Measurements from ENCODE around the gene PTPA. TPM values are rescaled to one million over a fixed set of nuclear protein-coding genes. Genes with fewer than 3 reads are reported as not detected.

PTPA gene
- total and polyA plus RNA-seq, 9 of the 15 experiments (the other 6 are each of a cell fraction or from before 2014, with no cell fraction given), result 1.7 to 121 (median 72.6) TPM

GRCh38 chr9:129075996-129076639, 35.1 kb upstream of the PTPA start:
- ChIA-PET CTCF (ENCODE audit: low intra/inter-chr PET ratio) (no interaction called here), POLR2A (interaction anchor here (0.6 to 0.7 kb wide), 2 partner anchors 8 to 958 kb away, joined by 3 read pairs; no protein-coding TSS in a partner anchor)
- H3K27ac ChIP-seq (ENCODE audit: extremely low read depth, low read depth, low read length), result no peak overlapping the region
- DNase-seq (ENCODE audit: extremely low read depth in 1 of 4, low spot score in 3 of 4) (no peak), FAIRE-seq (no peak), ATAC-seq (no peak)
- TF ChIP-seq E2F6 (IDR thresholded peaks at IDR 0.05; ENCODE audit: borderline replicate concordance in 1 of 2, extremely low read depth in 1 of 2, insufficient read depth in 1 of 2, insufficient read length in 1 of 2, low read depth in 1 of 2, low read length in 1 of 2, poor library complexity in 1 of 2, severe bottlenecking in 1 of 2) (no peak), JUN (IDR thresholded peaks at IDR 0.05; ENCODE audit: borderline replicate concordance, low read depth, low read length) (no peak), JUN (CRISPR knock-in tag; IDR thresholded peaks at IDR 0.05; ENCODE audit: borderline replicate concordance) (0 out of 2 replicates have a peak, but pooled peaks have one; percentile 32), MAX (CRISPR knock-in tag; IDR thresholded peaks at IDR 0.05) (0 out of 2 replicates have a peak, but pooled peaks have one; percentile 13)
- WGBS (ENCODE audit: insufficient coverage, low coverage, missing lambda C conversion rate), result 79% methylated on average over 15 of the region's 16 CpGs
- peaks cover 10% of the 10 kb centered on the region; the same call in 2 of the 3 replicates for H3K36me3 ChIP-seq (ENCODE audit: control insufficient read depth, insufficient read depth, low read length)
- in situ Hi-C loops (cut with MboI), result no loop called here
- H3K9ac ChIP-seq (ENCODE audit: insufficient read depth in 1 of 2, low read depth in 2 of 2, low read length in 2 of 2), result peak overlapping the region in 1 of 2 experiments; percentile 23; a peak in 2 of 4 replicates
- no peak overlapping the region for H2AFZ ChIP-seq (ENCODE audit: low read depth, low read length)
- H3K9me3 ChIP-seq (replicated peaks; ENCODE audit: control insufficient read depth, insufficient read depth, low read depth, low read length), result no peaks in the 10 kb centered on the region
- H3K4me2 ChIP-seq (ENCODE audit: insufficient read depth, low read length), result no peak overlapping the region
- BruUV-seq (replicated peaks), result no TSS peak
- no peaks in the 10 kb centered on the region for H4K20me1 ChIP-seq (replicated peaks; ENCODE audit: control insufficient read depth, insufficient read depth, low read length)
- peaks cover 12 to 45% of the 10 kb centered on the region in 2 experiments; a peak in 4 of 5 replicates for H3K4me1 ChIP-seq (replicated peaks in 1 of 2; ENCODE audit: control insufficient read depth in 2 of 2, insufficient read depth in 2 of 2, low read length in 2 of 2)
- no peaks in the 10 kb centered on the region for H3K27me3 ChIP-seq (ENCODE audit: control insufficient read depth in 2 of 2, insufficient read depth in 2 of 2, low read length in 2 of 2)
- H3K9me1 ChIP-seq (ENCODE audit: control insufficient read depth, insufficient read depth, low read length), result no peaks in the 10 kb centered on the region
- no peak overlapping the region for H3K4me3 ChIP-seq
- intact Hi-C loops (cut with micrococcal nuclease), result no loop called here
- peaks cover 15% of the 10 kb centered on the region; the same call in 2 of the 3 replicates for H3K79me2 ChIP-seq (ENCODE audit: control insufficient read depth, insufficient read depth, low read length)
